Fibroblast of mammary gland (primary cell): ENCODE data around the gene CNPY2.

Experiments
- DNase-seq: peaks from one replicate; pipeline ENCODE4 v3.0.0-alpha.2; 2010; ENCODE audit warnings: low read depth
- H3K4me3 ChIP-seq: 2 replicates; pipeline ENCODE4 v1.5.1; 2011; ENCODE audit warnings: low read depth, mild to moderate bottlenecking, low read length, moderate library complexity; ENCODE audit not compliant: control insufficient read depth
- TF ChIP-seq, protein P1 (sequence below): conservative IDR thresholded peaks from 2 replicates; pipeline ENCODE4 v1.5.1; 2011; ENCODE audit warnings: low read depth, low read length, inconsistent platforms; ENCODE audit not compliant: control insufficient read depth, insufficient read depth

CNPY2 gene

GRCh38 chr12:56304872-56305590, 10.8 kb downstream of the CNPY2 start:
- no peak overlapping the region for H3K4me3 ChIP-seq
- no peak for DNase-seq
- TF ChIP-seq, protein P1, sequence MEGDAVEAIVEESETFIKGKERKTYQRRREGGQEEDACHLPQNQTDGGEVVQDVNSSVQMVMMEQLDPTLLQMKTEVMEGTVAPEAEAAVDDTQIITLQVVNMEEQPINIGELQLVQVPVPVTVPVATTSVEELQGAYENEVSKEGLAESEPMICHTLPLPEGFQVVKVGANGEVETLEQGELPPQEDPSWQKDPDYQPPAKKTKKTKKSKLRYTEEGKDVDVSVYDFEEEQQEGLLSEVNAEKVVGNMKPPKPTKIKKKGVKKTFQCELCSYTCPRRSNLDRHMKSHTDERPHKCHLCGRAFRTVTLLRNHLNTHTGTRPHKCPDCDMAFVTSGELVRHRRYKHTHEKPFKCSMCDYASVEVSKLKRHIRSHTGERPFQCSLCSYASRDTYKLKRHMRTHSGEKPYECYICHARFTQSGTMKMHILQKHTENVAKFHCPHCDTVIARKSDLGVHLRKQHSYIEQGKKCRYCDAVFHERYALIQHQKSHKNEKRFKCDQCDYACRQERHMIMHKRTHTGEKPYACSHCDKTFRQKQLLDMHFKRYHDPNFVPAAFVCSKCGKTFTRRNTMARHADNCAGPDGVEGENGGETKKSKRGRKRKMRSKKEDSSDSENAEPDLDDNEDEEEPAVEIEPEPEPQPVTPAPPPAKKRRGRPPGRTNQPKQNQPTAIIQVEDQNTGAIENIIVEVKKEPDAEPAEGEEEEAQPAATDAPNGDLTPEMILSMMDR: no peak

DNA sequence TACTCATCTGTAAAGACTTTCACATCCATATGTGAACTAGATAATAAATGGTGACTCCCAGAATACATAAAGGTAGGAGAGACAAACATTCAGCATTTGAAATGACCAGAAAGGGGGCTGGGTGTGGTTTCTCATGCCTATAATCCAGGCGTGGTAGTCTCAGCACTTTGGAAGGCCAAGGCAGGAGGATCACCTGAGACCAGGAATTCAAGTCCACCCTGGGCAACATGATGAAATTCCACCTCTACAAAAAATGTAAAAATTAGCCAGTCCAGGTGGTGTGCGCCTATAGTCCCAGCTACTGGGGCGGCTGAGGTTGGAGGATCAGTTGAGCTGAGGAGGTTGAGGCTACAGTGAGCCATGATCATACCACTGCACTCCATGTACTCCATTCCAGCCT, 11.5 kb downstream of the CNPY2 start:
- no peak overlapping the region for H3K4me3 ChIP-seq
- TF ChIP-seq, protein P1: no peak
- no peak for DNase-seq

GRCh38 chr12:56300644-56301464, 14.9 kb downstream of the CNPY2 start:
- TF ChIP-seq, protein P1: no peak
- H3K4me3 ChIP-seq: peak overlapping the region; percentile 97
- no peak for DNase-seq

DNA sequence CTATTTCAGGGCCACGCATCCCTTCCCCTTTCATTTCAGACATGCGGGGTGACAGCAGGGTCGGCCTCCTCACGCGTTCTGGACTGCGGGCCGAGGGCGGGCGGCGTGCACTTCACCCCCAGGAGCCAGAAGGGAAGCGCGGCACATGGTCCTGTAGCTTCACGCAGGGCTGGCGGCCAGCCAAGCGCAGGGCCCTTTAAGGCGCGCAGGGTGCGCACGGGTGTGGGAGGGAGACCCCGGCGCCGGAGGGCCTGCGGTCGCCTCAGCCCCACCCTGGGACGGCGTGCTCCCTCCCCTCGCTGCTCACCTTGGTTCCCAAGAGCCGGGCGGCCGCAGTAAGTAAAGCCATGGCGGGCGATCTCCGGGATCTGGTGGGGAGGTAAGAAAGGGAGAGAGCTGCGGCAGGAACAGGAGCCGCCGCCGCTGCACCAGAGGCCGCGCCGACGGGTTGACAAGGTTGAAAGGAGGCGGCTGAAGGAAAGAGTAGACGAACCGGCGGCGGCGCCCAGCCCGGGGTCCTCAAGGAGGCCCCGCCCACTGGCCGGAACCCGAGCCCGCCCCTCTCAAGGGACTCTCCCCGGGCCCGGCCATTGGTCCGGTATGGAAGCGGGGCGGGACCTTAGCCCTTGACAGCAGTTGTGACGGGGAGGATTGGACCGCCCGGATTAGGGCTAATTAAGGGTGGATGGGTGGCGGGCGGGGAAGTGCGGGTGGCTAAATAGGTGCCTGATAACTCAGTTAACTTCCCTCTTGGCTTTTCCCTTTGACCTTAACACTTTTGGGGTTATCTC, 15.7 kb downstream of the CNPY2 start, which contains the start of gene CS:
Gene CS (minus strand): TSS at position 478 of the 791 bp plus-strand sequence. CDS start 129 bp downstream, at position 349.
- TF ChIP-seq, protein P1: no peak
- peak within 1 kb of the TSS; percentile 97 for H3K4me3 ChIP-seq
- DNase-seq: peak; percentile 96

GRCh38 chr12:56299308-56299852, 16.4 kb downstream of the CNPY2 start:
- TF ChIP-seq, protein P1: no peak
- DNase-seq: peak; percentile 23
- peak overlapping the region; percentile 97 for H3K4me3 ChIP-seq

DNA sequence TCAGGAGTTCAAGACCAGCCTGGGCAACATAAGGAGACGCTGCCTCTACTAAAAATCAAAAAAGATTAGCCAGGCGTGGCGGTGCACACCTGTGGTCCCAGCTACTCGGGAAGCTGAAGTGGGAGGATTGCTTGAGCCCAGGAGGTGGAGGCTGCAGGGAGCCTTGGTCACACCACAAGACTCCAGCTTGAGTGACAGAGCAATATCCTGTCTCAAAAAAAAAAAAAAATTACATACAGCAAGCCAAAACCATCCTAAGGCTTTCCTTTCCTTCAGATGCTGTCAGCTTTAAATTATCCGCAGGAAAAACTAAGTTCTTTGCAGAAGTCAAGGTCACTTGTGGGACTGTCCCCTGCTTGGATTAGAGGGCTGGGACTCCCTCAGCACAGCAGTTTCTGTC, 17.0 kb downstream of the CNPY2 start:
- TF ChIP-seq, protein P1: no peak
- DNase-seq: no peak
- peak overlapping the region; percentile 97 for H3K4me3 ChIP-seq
